ENCODE data around the gene CLASP1.
"Not testable (repeated sequence)": the region's sequence is repeated elsewhere in the genome, so short reads cannot be mapped to it uniquely, and the experiment has no call there.

Gene CLASP1

GRCh38 chr2:121501031-121501430, 148.2 kb downstream of the CLASP1 start:
- DNase-seq, result no peak

GRCh38 chr2:121498731-121499130, 150.5 kb downstream of the CLASP1 start:
- DNase-seq, result no peak

- DNase-seq, result no peak
Observed at GRCh38 chr2:121492409-121492808, 156.9 kb downstream of the CLASP1 start.

DNA sequence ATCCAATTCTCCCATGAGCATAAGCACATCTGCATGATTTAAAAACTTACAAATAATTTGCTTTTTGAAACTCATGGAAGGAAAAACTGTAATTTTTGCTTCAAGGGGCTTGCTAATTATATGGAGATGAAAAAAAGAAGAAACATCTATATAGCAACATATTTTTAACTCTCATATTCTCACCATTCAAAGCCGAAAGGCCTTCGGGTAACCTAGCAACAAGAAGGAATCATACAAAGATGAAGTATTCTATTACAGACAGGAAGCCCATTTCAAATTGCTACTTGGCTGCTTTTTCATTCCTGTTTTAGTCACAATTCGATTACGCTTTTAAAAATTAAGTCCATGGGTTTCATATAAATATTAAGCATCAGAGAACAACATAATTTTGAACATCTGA, 157.7 kb downstream of the CLASP1 start:
- DNase-seq, result no peak

DNA sequence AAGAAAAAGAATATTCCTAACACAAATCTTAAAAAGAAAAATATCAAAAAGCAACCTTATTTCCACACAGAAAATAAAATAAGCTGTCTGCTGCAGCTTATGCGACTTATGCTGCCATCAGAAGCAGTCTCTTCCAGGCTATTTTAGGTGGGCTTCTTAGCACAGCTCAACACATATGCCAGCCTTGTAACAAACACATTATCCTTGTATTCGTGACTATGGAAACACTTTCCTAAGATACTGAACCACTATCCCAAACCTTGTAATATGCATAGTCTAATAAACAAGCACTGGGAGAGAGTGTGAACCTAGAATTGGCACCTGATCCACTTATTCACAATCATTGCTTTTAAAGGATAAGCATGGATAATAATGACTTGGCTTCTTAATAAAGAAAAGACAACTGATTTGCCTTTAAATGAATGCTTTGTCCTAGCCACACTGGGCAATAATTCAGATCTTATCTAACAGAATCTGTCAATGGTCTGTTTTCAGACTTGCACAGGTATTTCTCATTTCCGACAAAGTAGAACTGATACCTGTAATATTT, 158.6 kb downstream of the CLASP1 start:
- DNase-seq, result no peak

- DNase-seq, result no peak
Observed at GRCh38 chr2:121489911-121490583, 159.2 kb downstream of the CLASP1 start.

- DNase-seq, result no peak
Observed at GRCh38 chr2:121489284-121489683, 160.0 kb downstream of the CLASP1 start.

DNA sequence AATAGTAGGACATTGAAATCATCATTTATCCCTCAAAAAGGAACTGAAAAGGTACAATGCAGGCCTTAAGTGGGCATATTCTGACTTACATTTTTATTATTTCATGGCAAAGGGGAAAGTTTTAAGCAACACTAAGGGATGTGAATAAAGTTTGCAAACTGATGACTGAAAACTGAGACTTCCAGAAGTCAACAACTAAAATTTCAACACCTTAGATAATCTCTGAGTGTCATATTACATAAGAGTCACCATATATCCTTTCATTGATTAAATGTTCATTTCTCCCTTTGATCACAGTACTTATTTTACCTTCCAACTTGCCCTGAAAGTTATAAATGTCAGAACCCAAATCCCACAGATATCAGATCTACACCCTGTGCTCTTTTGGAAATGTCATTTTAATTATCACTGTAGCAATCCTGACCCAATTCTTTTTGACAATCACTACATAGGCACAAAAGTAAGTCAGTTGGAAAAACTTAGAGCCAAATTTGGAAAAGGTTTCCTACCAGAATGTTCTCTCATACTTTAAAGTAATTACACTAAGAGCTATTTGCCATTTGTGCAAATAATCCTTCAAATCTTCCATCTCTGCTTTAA, 163.0 kb downstream of the CLASP1 start:
- no peak for DNase-seq

GRCh38 chr2:121485039-121485438, 164.2 kb downstream of the CLASP1 start:
- no peak for DNase-seq

- DNase-seq, result no peak
Observed at GRCh38 chr2:121483846-121484245, 165.4 kb downstream of the CLASP1 start.

GRCh38 chr2:121483021-121483420, 166.2 kb downstream of the CLASP1 start:
- no peak for DNase-seq

GRCh38 chr2:121480826-121481225, 168.4 kb downstream of the CLASP1 start:
- no peak for DNase-seq

- DNase-seq, result no peak
Observed at GRCh38 chr2:121479882-121480522, 169.3 kb downstream of the CLASP1 start.

DNA sequence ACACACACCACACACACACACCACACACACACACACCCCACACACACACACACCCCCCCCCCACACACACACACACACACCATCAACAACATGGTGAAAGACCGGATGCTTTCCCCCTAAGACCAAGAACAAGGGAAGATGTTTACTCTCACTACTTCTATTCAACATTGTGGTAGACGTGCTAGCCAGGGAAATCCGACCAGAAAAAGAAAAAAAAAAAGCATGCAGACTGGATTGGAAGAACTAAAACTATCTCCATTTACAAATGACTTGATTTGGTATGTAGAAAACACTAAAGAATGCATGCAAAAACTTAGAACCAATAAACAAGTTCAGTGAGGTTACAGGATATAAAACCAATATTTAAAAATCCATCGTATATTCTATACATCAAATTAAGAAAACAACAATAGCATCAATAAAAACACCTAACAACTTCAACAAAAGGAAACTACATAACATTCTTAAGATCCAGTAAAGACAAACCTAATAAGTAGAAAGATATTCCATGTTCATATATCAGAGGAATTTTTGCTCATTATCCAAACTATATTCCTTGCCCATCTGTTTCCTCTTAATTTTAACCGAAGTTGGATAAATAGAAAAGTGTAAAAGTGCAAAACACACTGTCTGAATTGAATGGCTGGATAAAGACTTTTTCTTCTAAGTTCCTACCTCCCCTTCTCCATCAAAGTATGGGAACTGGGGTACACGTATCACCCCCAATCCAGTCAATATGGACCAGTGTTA, 170.1 kb downstream of the CLASP1 start:
- no peak for DNase-seq

DNA sequence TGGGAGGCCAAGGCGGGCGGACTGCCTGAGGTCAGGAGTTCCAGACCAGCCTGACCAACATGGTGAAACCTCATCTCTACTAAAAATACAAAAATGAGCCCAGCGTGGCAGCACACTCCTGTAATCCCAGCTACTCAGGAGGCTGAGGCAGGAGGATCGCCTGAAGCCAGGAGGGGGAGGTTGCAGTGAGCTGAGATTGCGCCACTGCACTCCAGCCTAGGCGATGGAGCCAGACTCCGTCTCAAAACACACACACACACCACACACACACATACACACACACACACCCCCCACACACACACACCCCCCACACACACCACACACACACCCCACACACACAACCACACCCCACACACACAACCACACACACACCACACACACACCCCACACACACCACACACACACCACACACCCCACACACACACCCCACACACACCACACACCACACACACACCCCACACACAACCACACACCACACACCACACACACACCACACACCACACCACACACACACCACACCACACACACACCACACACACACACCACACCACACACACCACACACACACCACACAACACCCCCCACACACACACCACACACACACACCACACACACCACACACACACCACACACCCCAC, 170.8 kb downstream of the CLASP1 start:
- not testable (repeated sequence) for DNase-seq

GRCh38 chr2:121476684-121477083, 172.6 kb downstream of the CLASP1 start:
- no peak for DNase-seq

DNA sequence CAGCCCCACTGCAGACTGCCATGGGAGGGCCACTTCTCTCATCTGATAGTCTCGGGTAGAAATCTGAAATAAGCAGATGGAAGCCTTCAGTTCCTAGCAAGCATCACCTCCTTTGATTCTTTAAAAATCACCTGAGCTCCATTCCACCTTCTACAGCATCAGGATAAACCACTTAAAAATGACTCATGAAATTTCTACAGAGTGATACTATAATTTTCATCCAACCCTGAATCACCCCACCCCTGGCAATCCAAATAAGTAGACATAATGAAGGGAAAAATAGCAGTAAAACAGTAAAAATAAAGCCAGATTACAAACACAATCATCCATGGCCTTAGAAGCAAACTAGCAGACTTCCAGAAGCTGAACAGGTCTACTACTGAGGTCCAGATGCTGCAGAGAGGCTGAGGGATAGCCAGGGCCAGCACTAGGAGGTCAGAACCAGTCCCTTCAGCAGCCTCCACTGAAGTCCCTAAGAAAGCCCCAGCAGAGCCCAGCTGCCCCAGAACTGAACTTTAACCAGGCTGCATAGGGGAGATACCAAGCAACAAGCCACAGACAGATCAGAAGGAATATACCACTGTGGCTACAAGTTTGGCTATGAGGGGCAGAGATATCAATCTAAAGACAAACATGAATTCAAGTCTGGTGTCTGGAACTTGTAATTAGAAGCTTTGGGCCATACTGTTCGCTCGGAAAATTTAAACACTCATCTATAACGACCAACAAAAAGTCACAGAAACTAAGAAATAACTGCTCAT, 173.3 kb downstream of the CLASP1 start:
- DNase-seq, result no peak

DNA sequence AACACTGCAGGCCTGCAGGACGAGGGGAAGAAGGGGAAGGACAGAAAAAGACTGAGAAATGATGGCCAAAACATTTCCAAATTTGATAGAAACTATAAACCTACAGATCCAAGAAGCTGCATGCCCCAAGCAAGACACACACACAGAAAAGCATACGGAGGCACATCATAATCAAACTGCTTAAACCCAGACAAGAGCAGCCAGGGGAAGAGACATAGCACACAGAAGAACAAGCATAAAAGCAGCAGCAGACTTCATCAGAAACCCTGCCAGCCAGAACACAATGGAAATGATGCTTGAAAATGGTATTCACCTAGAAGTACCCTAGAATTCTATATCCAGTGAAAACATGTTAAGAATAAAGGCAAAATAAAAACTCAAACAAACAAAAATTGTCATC, 175.8 kb downstream of the CLASP1 start:
- no peak for DNase-seq

GRCh38 chr2:121472470-121472993, 176.7 kb downstream of the CLASP1 start:
- no peak for DNase-seq

GRCh38 chr2:121471532-121472469, 177.5 kb downstream of the CLASP1 start:
- DNase-seq, result no peak

- DNase-seq, result no peak
Observed at GRCh38 chr2:121470917-121471316, 178.3 kb downstream of the CLASP1 start.

All from activated CD8-positive, alpha-beta memory T cell treated with anti-CD3 and anti-CD28 coated beads, Interleukin-2, amount 50 U/mL, for 48 hours (primary cell).